Nucleus accumbens (tissue), 56 donors: ENCODE results near the gene SDCCAG8.

Experiments used
- DNase-seq, 56 donors: peaks; one replicate each; lab custom pipeline; 2025; lab: John Stamatoyannopoulos, UW

SDCCAG8 gene

GRCh38 chr1:243413431-243414151, 157.8 kb downstream of the SDCCAG8 start:
- DNase-seq: no peak

DNA sequence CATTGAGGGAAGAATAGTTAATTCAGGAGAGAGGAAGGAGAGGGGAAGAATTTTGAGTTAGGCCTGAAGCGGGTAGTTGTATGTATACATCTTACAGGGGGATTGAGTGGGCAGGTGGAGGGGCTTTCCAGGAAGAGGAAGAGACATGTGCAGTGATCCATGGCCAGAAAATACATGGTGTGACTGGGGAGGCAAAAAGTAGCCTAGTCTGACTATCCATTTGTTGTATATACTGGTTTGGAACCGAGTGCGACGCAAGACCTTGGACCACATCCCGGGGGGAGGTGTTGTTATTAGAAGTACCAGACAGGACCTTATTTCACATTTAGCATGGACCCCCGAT, 158.3 kb downstream of the SDCCAG8 start:
- no peak for DNase-seq

- no peak for DNase-seq
These were observed 160.0 kb downstream of the SDCCAG8 start for GRCh38 chr1:243415663-243416408.

DNA sequence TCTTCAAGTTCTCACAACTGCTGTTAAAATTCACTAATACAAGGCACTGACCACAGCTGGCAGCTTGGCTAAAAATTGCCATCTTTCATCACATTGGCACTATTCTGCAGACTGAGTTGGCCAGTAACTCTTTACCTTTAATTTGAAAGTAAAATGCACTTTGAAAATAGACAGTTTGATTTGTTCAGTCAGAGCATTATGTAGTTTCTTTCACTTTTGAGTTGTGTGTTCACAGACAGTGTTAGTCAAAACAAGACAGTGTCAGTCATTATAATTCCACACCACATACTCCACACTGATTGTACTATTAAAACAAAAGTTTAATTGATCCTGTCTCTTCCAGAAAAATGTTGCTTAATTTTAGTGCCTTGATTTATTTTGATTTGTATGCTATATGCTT, 160.7 kb downstream of the SDCCAG8 start:
- DNase-seq: no peak

- DNase-seq: no peak
These were observed 164.4 kb downstream of the SDCCAG8 start for GRCh38 chr1:243420016-243420945.

DNA sequence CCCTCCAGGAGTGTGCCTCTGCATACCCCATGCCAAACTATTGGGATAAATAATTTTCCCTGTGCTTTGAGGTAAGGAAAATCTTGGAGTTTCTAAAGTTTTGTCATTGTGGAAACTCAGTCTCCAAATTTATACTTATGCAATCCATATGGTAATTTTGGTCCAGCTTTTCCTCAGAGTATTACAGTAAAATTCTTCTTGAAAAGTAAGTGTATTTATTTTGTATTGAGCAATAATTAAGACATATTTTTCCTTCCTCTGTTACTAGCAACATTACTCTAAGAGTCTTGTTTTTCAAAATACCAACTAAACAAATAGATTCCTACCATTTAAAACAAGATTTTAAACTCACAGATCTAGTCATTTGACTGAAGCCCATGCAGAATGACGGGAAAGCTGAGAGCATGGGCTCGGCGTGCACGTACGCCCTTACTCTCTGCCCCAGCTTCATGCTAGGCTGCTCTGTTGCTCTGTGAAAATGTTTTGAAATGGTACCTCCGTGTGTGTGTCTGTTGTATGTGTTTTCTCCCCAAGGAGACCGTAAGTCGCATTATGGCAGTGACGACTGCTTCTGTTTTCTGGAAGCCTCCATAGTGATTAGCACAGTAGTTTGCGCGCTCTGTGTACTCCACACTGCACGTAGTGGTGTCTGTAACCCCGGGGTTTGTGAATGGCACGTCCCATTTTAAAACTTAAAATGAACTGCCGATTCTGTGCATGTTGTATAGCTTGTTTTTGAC, 165.3 kb downstream of the SDCCAG8 start:
- DNase-seq: peak in 30 of 56 donors; percentile 5 to 55 (median 24)

- peak in 35 of 56 donors; percentile 6 to 65 (median 31) for DNase-seq
These were observed 165.9 kb downstream of the SDCCAG8 start for GRCh38 chr1:243421784-243422183.

DNA sequence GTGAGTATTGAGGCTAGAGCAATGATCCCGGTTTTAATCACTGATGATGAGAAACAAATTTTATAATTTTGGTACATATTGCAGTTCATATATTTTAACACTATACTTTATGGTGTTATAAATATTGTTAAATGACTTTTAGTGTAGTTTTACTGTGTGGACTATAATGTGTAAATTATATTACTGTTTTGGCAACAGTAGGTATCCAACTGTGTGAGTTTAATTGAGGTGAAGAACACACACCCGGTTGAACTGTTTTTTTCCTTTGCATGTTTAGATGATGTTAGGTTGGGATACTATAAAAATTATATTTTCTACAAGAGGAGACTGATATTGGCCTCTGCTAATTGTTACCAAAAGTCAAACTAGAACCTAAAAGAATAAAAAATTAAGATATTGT, 166.5 kb downstream of the SDCCAG8 start:
- no peak for DNase-seq

DNA sequence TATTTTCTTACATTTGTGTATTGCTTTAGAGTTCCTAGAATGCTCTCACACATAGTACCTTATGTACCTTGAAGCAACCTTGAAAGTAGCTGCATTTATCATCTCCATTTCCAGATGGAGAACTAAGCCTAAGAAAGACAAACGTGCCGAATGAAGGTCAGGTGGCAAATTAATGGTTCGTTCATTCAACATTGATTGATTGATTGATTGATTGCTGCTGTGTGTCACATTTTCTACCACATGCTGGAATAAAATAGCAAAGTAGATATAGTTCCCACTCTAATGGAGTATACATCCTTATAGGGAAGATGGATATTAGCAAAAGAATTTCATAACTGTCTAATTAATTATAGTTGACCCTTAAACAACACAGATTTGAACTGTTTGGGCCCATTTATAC, 172.2 kb downstream of the SDCCAG8 start:
- DNase-seq: no peak

DNA sequence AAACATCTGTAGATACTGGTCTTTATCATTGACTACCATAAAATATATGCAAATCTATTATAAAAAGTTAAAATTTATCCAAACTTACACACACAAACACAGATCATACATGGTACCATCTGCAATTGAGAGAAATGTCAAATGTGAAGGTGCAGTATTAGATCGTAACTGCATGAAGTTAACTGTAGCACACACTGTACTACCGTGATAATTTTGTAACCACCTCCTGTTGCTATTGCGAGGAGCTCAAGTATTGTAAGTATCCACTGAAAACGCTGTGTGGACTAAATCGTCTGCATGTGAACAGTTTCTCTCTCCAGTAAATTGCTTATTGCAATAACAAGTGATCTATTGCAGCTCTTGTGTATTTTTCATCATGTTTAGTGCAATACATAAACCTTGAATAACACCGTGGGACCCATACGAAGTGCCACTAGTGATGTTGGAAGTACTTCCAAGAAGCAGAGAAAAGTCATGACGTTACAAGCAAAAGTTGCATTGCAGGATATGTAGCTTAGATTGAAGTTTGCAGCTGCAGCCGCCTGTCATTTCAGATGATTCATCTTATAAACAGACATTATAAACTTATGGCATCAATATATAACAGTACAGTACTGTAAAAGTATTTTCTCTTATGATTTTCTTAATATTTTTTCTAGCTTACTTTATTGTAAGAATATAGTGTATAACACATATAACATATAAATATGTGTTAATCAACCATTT, 172.9 kb downstream of the SDCCAG8 start:
- DNase-seq: no peak

GRCh38 chr1:243431591-243431990, 175.8 kb downstream of the SDCCAG8 start:
- DNase-seq: no peak

DNA sequence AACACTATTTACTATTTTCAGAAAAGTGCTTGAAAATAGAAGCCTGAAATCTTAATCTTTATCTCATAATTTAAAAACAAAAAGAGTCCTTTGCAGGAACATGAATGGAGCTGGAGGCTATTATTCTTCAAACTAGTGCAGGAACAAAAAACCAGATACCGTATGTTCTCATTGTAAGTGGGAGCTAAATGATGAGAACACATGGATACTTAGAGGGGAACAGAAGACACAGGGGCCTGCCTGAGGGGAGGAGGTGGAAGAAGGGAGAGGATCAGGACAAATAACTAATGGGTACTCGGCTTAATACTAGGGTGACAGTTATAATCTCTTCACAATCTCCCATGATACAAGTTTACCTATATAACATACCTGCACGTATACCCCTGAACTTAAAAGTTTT, 176.3 kb downstream of the SDCCAG8 start:
- DNase-seq: no peak

DNA sequence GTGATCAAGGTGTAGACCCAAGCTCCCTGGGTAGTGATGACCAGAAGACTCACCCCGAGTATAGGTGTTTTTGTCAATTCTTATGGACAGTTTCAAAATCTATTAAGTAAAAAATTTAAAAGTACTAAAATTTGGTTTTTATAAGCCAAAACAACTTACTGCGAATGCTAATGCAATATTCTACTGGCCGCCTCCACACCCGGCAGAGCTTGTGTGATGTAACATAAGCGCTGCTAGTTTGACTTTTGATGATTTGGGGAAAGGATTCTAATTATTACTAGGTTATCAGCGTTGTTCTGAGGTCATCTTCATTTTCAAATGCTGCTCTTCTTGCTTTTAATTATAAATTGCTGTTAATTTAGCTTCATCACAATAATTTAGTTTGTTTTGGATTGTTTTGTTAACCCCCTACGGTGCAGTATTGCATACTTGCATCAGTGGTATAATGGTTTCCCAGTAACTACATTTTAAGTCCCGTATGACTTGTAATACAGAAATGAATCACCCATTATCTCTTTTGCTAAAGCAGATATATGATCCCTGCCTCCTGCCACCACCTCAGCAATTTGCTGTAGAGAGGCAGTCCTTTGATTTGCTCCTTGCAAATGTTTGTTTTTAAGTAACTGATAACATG, 178.0 kb downstream of the SDCCAG8 start:
- no peak for DNase-seq

- DNase-seq: no peak
These were observed 178.8 kb downstream of the SDCCAG8 start for GRCh38 chr1:243434594-243434993.

DNA sequence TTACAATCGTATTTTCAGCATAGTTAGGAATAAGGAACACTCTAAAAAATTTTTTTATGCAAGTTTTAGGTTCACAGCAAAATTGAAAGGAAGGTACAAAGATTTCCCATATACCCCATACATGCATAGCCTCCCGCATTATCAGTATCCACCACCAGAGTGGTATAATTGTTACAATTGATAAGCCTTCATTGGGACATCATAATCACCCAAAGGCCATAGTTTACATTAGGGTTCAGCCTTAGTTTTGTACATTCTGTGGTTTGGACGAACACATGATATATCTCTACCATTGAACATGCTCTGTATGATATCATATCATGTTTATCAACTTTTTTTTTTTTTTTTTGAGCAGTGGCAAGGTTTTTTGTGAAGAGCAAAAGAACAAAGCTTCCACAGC, 180.0 kb downstream of the SDCCAG8 start:
- no peak for DNase-seq

DNA sequence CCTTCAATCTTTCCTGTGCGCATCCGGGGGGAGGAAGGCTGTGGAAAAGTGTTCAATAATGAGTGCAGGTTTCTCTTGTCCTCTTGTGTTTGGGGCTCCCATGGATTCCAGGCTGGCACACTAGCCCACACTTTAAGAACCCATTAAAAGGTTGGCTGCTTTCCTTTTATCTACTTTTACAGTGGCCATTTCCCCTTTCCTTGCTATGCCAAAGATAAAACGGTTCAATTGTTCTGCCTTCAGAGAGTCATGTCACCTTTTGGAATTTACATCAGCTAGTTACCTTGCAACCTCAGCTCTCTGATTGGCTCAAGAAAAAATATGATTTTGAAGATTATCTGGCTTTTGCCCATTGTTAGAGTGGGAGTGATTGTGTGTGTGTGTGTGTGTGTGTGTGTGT, 182.3 kb downstream of the SDCCAG8 start:
- DNase-seq: no peak

DNA sequence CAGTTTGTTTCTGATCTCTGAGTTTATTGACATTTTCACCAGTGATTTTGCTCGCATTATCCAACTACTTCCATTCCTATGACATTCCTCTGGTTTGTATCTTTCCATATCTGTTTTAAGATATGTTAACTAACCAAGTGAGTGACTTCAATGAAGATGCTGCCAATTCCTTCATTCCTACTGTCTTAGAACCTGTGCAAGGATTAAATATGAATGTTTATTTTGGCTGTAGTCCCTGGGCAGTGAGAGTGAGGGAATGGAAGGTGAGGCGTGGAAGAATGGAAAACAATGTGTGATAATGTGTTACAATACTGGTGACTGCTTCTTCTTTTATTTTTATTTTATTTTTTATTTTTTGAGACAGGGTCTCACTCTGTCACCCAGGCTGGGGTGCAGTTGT, 183.0 kb downstream of the SDCCAG8 start:
- DNase-seq: no peak

DNA sequence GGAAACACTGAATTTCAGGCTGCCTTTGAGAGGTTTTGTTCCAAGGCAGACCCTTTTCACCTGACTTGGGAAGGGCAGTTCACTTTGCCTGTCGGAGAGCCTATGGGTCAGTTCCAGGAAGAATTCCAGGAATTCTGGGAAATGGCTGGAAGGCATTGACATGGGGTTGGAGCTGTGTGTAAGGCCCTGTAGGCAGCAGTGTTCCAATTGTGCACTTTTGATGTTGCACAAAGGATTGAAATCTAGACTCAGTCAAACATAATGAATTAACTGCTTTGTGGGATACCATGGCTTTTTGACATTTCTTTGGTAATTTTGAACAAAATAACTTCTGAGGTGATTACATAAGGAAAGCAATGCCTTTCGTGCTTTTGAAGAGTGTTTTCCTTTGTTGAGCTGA, 184.6 kb downstream of the SDCCAG8 start:
- no peak for DNase-seq

GRCh38 chr1:243441601-243442000, 185.8 kb downstream of the SDCCAG8 start:
- DNase-seq: no peak
